Panc1 (cell line): ENCODE results near the gene CREB5.

ENCODE experiments used
- POLR2AphosphoS5 ChIP-seq: IDR thresholded peaks from 2 replicates; pipeline ENCODE4 v1.6.1; 2012; ENCODE audit warnings: mild to moderate bottlenecking, low read depth, low read length, moderate library complexity
- REST ChIP-seq, 2 experiments: IDR thresholded peaks; 2 replicates each; pipeline ENCODE4 v1.6.1; 2011 to 2012; ENCODE audit warnings: low read depth in 2 of 2, control low read depth in 1 of 2, low read length in 1 of 2, mild to moderate bottlenecking in 1 of 2, moderate library complexity in 1 of 2; ENCODE audit not compliant: insufficient read depth in 1 of 2
- TF ChIP-seq, protein P1 (sequence below): fragments of 450-650 bp; IDR thresholded peaks from 2 replicates; pipeline ENCODE4 v1.5.1; 2017; ENCODE audit warnings: mild to moderate bottlenecking

DNA sequence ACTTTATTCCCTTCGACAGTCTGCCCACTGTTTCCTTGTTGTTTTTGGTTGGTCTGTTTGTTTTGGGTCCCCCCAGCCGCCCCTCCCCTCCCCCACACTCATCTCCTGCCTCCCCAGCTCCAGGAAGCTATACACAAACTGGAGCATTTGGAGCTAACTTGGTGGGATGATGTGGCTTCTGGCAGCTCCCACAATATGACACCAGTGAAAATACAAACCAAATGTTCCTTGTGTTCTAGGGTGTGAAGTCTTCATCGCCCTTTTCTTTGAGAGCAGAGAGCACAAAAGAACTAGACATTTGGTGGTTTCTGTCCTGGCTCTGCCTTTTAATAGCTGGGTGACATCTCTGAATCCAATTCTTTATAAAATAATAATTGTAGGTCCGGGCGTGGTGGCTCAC is 33.8 kb downstream of the CREB5 start:
- TF ChIP-seq, protein P1, sequence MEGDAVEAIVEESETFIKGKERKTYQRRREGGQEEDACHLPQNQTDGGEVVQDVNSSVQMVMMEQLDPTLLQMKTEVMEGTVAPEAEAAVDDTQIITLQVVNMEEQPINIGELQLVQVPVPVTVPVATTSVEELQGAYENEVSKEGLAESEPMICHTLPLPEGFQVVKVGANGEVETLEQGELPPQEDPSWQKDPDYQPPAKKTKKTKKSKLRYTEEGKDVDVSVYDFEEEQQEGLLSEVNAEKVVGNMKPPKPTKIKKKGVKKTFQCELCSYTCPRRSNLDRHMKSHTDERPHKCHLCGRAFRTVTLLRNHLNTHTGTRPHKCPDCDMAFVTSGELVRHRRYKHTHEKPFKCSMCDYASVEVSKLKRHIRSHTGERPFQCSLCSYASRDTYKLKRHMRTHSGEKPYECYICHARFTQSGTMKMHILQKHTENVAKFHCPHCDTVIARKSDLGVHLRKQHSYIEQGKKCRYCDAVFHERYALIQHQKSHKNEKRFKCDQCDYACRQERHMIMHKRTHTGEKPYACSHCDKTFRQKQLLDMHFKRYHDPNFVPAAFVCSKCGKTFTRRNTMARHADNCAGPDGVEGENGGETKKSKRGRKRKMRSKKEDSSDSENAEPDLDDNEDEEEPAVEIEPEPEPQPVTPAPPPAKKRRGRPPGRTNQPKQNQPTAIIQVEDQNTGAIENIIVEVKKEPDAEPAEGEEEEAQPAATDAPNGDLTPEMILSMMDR: no peak
- TF ChIP-seq POLR2AphosphoS5 (no peak), REST (IDR thresholded peaks at IDR 0.05; ENCODE audit: insufficient read depth in 1 of 2, low read depth in 2 of 2, low read length in 1 of 2) (no peak)
